ENCODE results near the gene ANKHD1.

ANKHD1 gene

GRCh38 chr5:140401362-140402257 lies at the start of gene ANKHD1:
Gene ANKHD1 (plus strand): TSS chr5:140401833. CDS start chr5:140401968, 135 bp downstream.
- DNase-seq (ENCODE audit: low spot score), result peak; percentile 98

GRCh38 chr5:140355546-140355945 lies 46.1 kb upstream of the ANKHD1 start:
- no peak for DNase-seq (ENCODE audit: low spot score)

GRCh38 chr5:140356853-140357725 lies 44.5 kb upstream of the ANKHD1 start:
- DNase-seq (ENCODE audit: low spot score), result no peak

GRCh38 chr5:140357726-140358093 lies 43.9 kb upstream of the ANKHD1 start:
- peak; percentile 87 for DNase-seq (ENCODE audit: low spot score)

- DNase-seq (ENCODE audit: low spot score), result no peak
These were observed 42.8 kb upstream of the ANKHD1 start for GRCh38 chr5:140358738-140359310.

GRCh38 chr5:140360101-140360500 lies 41.5 kb upstream of the ANKHD1 start, which contains the start of gene SLC4A9:
Gene SLC4A9 (plus strand): TSS chr5:140360194. CDS start chr5:140360237, 43 bp downstream.
- no peak for DNase-seq (ENCODE audit: low spot score)

GRCh38 chr5:140360681-140361479 lies 40.8 kb upstream of the ANKHD1 start:
- no peak for DNase-seq (ENCODE audit: low spot score)

GRCh38 chr5:140361901-140362300 lies 39.7 kb upstream of the ANKHD1 start:
- no peak for DNase-seq (ENCODE audit: low spot score)

- DNase-seq (ENCODE audit: low spot score), result no peak
These were observed 39.3 kb upstream of the ANKHD1 start for GRCh38 chr5:140362311-140362710.

- DNase-seq (ENCODE audit: low spot score), result peak; percentile 86
These were observed 38.6 kb upstream of the ANKHD1 start for GRCh38 chr5:140362875-140363630.

- DNase-seq (ENCODE audit: low spot score), result no peak
These were observed 37.8 kb upstream of the ANKHD1 start for GRCh38 chr5:140363631-140364471.

- DNase-seq (ENCODE audit: low spot score), result no peak
These were observed 37.2 kb upstream of the ANKHD1 start for GRCh38 chr5:140364472-140364765.

GRCh38 chr5:140365282-140365681 lies 36.4 kb upstream of the ANKHD1 start:
- no peak for DNase-seq (ENCODE audit: low spot score)

- no peak for DNase-seq (ENCODE audit: low spot score)
These were observed 35.7 kb upstream of the ANKHD1 start for GRCh38 chr5:140365941-140366340.

GRCh38 chr5:140366589-140367255 lies 34.9 kb upstream of the ANKHD1 start:
- no peak for DNase-seq (ENCODE audit: low spot score)

GRCh38 chr5:140367256-140368013 lies 34.2 kb upstream of the ANKHD1 start:
- no peak for DNase-seq (ENCODE audit: low spot score)

- no peak for DNase-seq (ENCODE audit: low spot score)
These were observed 30.1 kb upstream of the ANKHD1 start for GRCh38 chr5:140371356-140372151.

- peak; percentile 81 for DNase-seq (ENCODE audit: low spot score)
These were observed 28.6 kb upstream of the ANKHD1 start for GRCh38 chr5:140372971-140373487.

Measured in ecto neural progenitor cell (in vitro differentiated cells).